Right lobe of liver (tissue), 6 donors: ENCODE measurements around the gene CLTB. TPM values are rescaled to one million over a fixed set of nuclear protein-coding genes. Genes with fewer than 3 reads are reported as not detected.

Source experiments
- ATAC-seq, 4 donors: fragments of 200-7000 bp; cut with Tn5 transposase; one replicate each; pipeline ENCODE4 v1.9.1; 2020; ENCODE audit warnings: mild to moderate bottlenecking in 4 of 4, moderate library complexity in 4 of 4
- DNase-seq, 3 donors: peaks; one replicate each; pipeline ENCODE4 v3.0.0-alpha.2; 2020
- H3K27ac ChIP-seq, 3 donors: fragments of 200-600 bp; one replicate each; pipeline ENCODE4 v1.8.0; 2022
- H3K27me3 ChIP-seq, 2 donors: fragments of 200-600 bp; one replicate each; pipeline ENCODE4 v1.8.0; 2022
- H3K36me3 ChIP-seq, 4 donors: fragments of 200-600 bp; sonication (generic) in 1 of 4; one replicate each; pipeline versions ENCODE4 v1.5.1 to v1.8.0; 2017 to 2022; ENCODE audit warnings: control low read depth in 1 of 4
- H3K4me1 ChIP-seq, 4 donors: fragments of 200-600 bp; sonication (generic) in 1 of 4; one replicate each; pipeline versions ENCODE4 v1.5.1 to v1.8.0; 2017 to 2022; ENCODE audit warnings: control low read depth in 1 of 4
- H3K4me3 ChIP-seq, 3 donors: fragments of 200-600 bp; one replicate each; pipeline ENCODE4 v1.8.0; 2022
- H3K9me3 ChIP-seq, 4 donors: fragments of 200-600 bp; sonication (generic) in 1 of 4; one replicate each; pipeline versions ENCODE4 v1.5.1 to v1.8.0; 2017 to 2022; ENCODE audit warnings: control low read depth in 1 of 4
- POLR2A ChIP-seq: fragments of 450-650 bp; IDR thresholded peaks from one replicate; pipeline ENCODE4 v1.6.1; 2017; ENCODE audit warnings: antibody characterized with exemption, mild to moderate bottlenecking
- WGBS: methylation state at CpG from one replicate; pipeline ENCODE4 v1.1.6; 2018; ENCODE audit warnings: low coverage, low lambda C conversion rate; ENCODE audit not compliant: insufficient coverage; ENCODE audit errors: missing lambda C conversion rate; 5-methylcytosine and 5-hydroxymethylcytosine counted together
- intact Hi-C, 2 donors: fragments of 100-400 bp; cut with DNase I; formaldehyde crosslinking; loops; one replicate each; pipeline versions ENCODE4 v1.11.2 to v1.14.1; 2022
- total RNA-seq, 6 experiments: library from RNA; depleted of rRNA in 2 of 6; stranded (reverse); fragments of >200 nt in 2 of 6; fragmentation: NEBNext Ultra II Directional in 3 of 6; extraction: Animal tissue kit (Norgen Biotek cat#: 25700) in 3 of 6; gene quantifications; one replicate each; pipeline versions ENCODE4 v1.1.0 to v1.2.4, GENCODE V29; 2016 to 2023
- TF ChIP-seq, protein P1 (sequence below), 4 donors: fragments of 200-600 bp in 3 of 4; fragments of 450-650 bp in 1 of 4; IDR thresholded peaks; one replicate each; pipeline versions ENCODE4 v1.5.1 to v1.8.0; 2016 to 2022; ENCODE audit warnings: antibody characterized with exemption in 4 of 4, mild to moderate bottlenecking in 2 of 4
- donor health status: DM: no; HTN: yes; CAD: no.
- donor health status: DM: no; HTN: no; CAD: no.
- donor health status: DM: no; HTN: no; CAD: no.
- donor health status: DM: no; HTN: yes; CAD: no.
- donor health status: DM: no; HTN: yes; CAD: no.

Gene CLTB
- total RNA-seq, 6 experiments from 2014 or later = 28.6 to 73.0 (median 31.3) TPM

DNA sequence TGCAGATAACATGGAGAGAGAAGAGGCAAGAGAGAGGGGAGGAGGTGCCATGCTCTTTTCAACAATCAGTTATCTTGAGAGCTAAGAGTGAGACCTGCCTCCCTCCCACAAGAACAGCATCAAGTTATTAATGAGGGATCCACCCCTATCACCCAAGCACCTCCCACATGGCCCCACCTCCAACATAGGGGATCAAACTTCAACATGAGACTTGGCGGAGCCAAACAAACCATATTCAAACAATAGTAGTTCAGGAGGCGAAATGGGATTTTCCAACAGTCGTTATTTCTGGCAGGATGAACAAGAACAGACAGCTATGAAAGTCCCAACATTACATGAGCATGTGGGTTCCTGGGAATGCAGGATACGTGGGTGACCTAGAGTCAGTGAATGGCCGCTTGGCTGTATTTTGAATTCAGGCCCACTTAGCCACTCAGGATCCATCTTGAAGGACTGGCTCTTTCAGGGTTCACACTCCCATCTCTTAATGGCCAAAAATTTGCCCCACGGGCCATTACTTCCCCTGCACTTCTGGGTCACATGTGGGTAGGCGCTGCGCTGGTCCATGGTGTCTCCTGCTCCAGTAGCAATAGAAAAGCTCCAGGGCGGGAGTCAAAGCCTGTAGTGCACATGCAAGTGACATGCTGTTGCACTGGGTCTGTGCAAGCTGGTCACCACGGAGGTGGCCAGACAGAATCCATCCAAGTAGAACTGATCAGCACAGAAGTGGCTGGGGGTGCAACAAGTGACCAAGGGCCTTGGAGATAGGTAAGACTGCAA is 24.8 kb upstream of the CLTB start:
- H3K9me3 ChIP-seq = no peaks in the 10 kb centered on the region
- no peak overlapping the region for H3K27ac ChIP-seq
- no peaks in the 10 kb centered on the region for H3K27me3 ChIP-seq
- no peaks in the 10 kb centered on the region for H3K36me3 ChIP-seq
- peak; percentile 37 to 81 (median 52) for ATAC-seq
- 39% methylated on average over 6 of the region's 10 CpGs for WGBS
- TF ChIP-seq, protein P1, sequence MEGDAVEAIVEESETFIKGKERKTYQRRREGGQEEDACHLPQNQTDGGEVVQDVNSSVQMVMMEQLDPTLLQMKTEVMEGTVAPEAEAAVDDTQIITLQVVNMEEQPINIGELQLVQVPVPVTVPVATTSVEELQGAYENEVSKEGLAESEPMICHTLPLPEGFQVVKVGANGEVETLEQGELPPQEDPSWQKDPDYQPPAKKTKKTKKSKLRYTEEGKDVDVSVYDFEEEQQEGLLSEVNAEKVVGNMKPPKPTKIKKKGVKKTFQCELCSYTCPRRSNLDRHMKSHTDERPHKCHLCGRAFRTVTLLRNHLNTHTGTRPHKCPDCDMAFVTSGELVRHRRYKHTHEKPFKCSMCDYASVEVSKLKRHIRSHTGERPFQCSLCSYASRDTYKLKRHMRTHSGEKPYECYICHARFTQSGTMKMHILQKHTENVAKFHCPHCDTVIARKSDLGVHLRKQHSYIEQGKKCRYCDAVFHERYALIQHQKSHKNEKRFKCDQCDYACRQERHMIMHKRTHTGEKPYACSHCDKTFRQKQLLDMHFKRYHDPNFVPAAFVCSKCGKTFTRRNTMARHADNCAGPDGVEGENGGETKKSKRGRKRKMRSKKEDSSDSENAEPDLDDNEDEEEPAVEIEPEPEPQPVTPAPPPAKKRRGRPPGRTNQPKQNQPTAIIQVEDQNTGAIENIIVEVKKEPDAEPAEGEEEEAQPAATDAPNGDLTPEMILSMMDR (IDR thresholded peaks at IDR 0.05) = no peak
- no peak for TF ChIP-seq POLR2A
- DNase-seq = no peak
- intact Hi-C loops = loop anchor here in 1 of 2 donors (10.0 kb wide), 1 partner anchor 94 kb away; the partner anchor contains the start of gene RNF44
- H3K4me3 ChIP-seq = no peak overlapping the region
- H3K4me1 ChIP-seq = no peaks in the 10 kb centered on the region

DNA sequence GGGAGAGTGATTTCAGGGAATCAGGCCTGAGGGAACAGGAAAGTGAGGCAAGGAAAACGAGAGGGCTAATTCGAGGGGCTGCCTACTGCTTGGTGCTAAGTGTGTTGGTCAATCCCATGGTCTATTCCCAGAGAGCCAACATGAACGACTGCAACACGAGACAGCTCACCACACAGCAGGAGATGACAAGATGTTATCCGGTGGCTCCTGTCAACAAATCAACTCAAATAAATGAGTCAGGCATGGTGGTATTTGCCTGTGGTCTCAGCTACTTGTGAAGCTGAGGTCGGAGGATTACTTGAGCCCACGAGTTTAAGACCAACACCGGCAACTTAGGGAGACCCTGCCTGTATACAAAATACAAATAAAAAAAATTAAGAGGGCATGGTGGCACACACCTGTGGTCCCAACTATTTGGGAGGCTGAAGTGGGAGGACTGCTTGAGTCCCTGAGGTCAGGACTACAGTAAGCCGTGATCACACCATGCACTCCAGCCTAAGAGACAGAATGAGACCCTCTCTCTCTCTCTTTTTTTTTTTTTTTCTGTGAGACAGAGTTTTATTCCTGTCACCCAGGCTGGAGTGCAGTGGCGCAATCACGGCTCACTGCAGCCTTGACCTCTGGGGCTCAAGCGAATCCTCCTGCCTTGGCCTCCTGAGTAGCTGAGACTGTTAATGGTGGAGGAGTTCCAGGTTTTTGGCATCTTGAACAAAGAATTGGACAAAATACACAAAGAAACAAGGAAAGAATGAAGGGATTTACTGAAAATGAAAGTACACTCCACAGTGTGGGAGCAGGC is 22.8 kb upstream of the CLTB start:
- intact Hi-C loops = no loop called here
- H3K27ac ChIP-seq = no peak overlapping the region
- no peak overlapping the region for H3K4me3 ChIP-seq
- H3K36me3 ChIP-seq = no peaks in the 10 kb centered on the region
- no peaks in the 10 kb centered on the region for H3K4me1 ChIP-seq
- 63% methylated on average over 7 of the region's 12 CpGs for WGBS
- DNase-seq = no peak
- TF ChIP-seq, protein P1 (IDR thresholded peaks at IDR 0.05) = no peak
- no peak for TF ChIP-seq POLR2A
- no peak for ATAC-seq
- H3K9me3 ChIP-seq = no peaks in the 10 kb centered on the region
- no peaks in the 10 kb centered on the region for H3K27me3 ChIP-seq

DNA sequence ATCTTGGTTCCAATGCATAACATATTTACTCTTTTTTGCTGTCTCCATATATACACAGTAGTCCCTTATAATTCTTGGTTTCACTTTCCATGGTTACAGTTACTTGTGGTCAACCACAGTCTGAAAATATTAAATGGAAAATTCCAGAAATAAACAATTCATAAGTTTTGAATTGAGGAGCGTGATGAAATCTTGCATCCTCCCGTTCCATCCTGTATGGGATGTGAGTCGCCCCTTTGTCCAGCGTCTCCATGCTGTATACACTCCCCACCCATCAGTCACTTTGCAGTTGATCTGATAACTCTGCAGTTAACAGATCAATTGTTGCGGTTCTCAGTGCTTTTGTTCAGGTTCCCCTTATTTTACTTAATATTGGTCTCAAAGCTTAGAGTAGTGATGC is 20.3 kb upstream of the CLTB start:
- no peak for TF ChIP-seq POLR2A
- TF ChIP-seq, protein P1 (IDR thresholded peaks at IDR 0.05) = no peak
- 18% methylated on average over 5 of the region's 5 CpGs for WGBS
- H3K4me1 ChIP-seq = no peaks in the 10 kb centered on the region
- H3K36me3 ChIP-seq = no peaks in the 10 kb centered on the region
- DNase-seq (no peak), ATAC-seq (peak in 2 of 4 donors; percentile 39 to 54)
- no peaks in the 10 kb centered on the region for H3K27me3 ChIP-seq
- intact Hi-C loops = no loop called here
- H3K27ac ChIP-seq = no peak overlapping the region
- no peak overlapping the region for H3K4me3 ChIP-seq
- H3K9me3 ChIP-seq = no peaks in the 10 kb centered on the region

DNA sequence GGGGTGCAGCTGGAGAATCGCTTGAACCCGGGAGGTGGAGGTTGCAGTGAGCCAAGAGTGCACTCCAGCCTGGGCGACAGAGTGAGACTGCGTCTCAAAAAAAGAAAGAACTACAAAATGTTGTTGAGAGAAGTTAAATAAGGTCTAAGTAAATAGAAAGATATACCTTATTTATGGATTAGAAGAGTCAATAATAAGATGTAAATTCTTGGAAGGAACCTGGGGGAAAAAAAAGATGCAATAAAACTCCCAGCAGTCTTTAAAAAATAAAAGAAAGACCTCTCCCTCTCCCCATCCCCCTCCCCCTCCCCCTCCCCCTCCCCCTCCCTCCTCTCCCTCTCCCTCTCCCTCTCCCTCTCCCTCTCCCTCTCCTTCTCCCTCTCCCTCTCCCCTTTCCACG is 16.4 kb upstream of the CLTB start:
- no peak for TF ChIP-seq POLR2A
- TF ChIP-seq, protein P1 (IDR thresholded peaks at IDR 0.05) = no peak
- intact Hi-C loops = no loop called here
- 86% methylated on average over 5 of the region's 5 CpGs for WGBS
- Histone ChIP-seq H3K36me3 (no peaks in the 10 kb centered on the region), H3K4me1 (no peaks in the 10 kb centered on the region), H3K27me3 (no peaks in the 10 kb centered on the region), H3K9me3 (no peaks in the 10 kb centered on the region), H3K4me3 (no peak overlapping the region), H3K27ac (no peak overlapping the region)
- DNase-seq (no peak), ATAC-seq (no peak)
